Measurements from ENCODE around the gene ADGB.

ADGB gene

GRCh38 chr6:146635165-146635564 is 36.4 kb downstream of the ADGB start:
- no peak for TF ChIP-seq POLR2A (IDR thresholded peaks at IDR 0.05; ENCODE audit: extremely low read depth, insufficient read length)
- TF ChIP-seq MAX (IDR thresholded peaks at IDR 0.05; ENCODE audit: low read depth, low read length): no peak
- TF ChIP-seq CTCF (IDR thresholded peaks at IDR 0.05; ENCODE audit: low read depth, low read length): no peak
- no peak for TF ChIP-seq MYC (IDR thresholded peaks at IDR 0.05; ENCODE audit: low read depth, low read length)
- DNase-seq (ENCODE audit: low read depth): no peak
- no peak overlapping the region for H3K4me3 ChIP-seq (ENCODE audit: low read depth, low read length)

- TF ChIP-seq MYC (IDR thresholded peaks at IDR 0.05; ENCODE audit: low read depth, low read length) (no peak), CTCF (IDR thresholded peaks at IDR 0.05; ENCODE audit: low read depth, low read length) (no peak), MAX (IDR thresholded peaks at IDR 0.05; ENCODE audit: low read depth, low read length) (no peak), POLR2A (IDR thresholded peaks at IDR 0.05; ENCODE audit: extremely low read depth, insufficient read length) (no peak)
- H3K4me3 ChIP-seq (ENCODE audit: low read depth, low read length): no peak overlapping the region
- DNase-seq (ENCODE audit: low read depth): no peak
These were observed 37.7 kb downstream of the ADGB start for GRCh38 chr6:146636481-146636880.

GRCh38 chr6:146642921-146643320 is 44.1 kb downstream of the ADGB start:
- TF ChIP-seq CTCF (IDR thresholded peaks at IDR 0.05; ENCODE audit: low read depth, low read length): no peak
- TF ChIP-seq POLR2A (IDR thresholded peaks at IDR 0.05; ENCODE audit: extremely low read depth, insufficient read length): no peak
- TF ChIP-seq MYC (IDR thresholded peaks at IDR 0.05; ENCODE audit: low read depth, low read length): no peak
- no peak for TF ChIP-seq MAX (IDR thresholded peaks at IDR 0.05; ENCODE audit: low read depth, low read length)
- DNase-seq (ENCODE audit: low read depth): no peak
- no peak overlapping the region for H3K4me3 ChIP-seq (ENCODE audit: low read depth, low read length)

GRCh38 chr6:146650799-146651481 is 52.2 kb downstream of the ADGB start:
- no peak for DNase-seq (ENCODE audit: low read depth)
- no peak for TF ChIP-seq MAX (IDR thresholded peaks at IDR 0.05; ENCODE audit: low read depth, low read length)
- no peak for TF ChIP-seq MYC (IDR thresholded peaks at IDR 0.05; ENCODE audit: low read depth, low read length)
- no peak for TF ChIP-seq CTCF (IDR thresholded peaks at IDR 0.05; ENCODE audit: low read depth, low read length)
- no peak for TF ChIP-seq POLR2A (IDR thresholded peaks at IDR 0.05; ENCODE audit: extremely low read depth, insufficient read length)
- no peak overlapping the region for H3K4me3 ChIP-seq (ENCODE audit: low read depth, low read length)

- no peak overlapping the region for H3K4me3 ChIP-seq (ENCODE audit: low read depth, low read length)
- TF ChIP-seq MYC (IDR thresholded peaks at IDR 0.05; ENCODE audit: low read depth, low read length) (no peak), POLR2A (IDR thresholded peaks at IDR 0.05; ENCODE audit: extremely low read depth, insufficient read length) (no peak), MAX (IDR thresholded peaks at IDR 0.05; ENCODE audit: low read depth, low read length) (no peak), CTCF (IDR thresholded peaks at IDR 0.05; ENCODE audit: low read depth, low read length) (no peak)
- DNase-seq (ENCODE audit: low read depth): no peak
These were observed 52.7 kb downstream of the ADGB start for GRCh38 chr6:146651482-146651863.
